ENCODE results near the gene CROCC2.

Gene CROCC2

DNA sequence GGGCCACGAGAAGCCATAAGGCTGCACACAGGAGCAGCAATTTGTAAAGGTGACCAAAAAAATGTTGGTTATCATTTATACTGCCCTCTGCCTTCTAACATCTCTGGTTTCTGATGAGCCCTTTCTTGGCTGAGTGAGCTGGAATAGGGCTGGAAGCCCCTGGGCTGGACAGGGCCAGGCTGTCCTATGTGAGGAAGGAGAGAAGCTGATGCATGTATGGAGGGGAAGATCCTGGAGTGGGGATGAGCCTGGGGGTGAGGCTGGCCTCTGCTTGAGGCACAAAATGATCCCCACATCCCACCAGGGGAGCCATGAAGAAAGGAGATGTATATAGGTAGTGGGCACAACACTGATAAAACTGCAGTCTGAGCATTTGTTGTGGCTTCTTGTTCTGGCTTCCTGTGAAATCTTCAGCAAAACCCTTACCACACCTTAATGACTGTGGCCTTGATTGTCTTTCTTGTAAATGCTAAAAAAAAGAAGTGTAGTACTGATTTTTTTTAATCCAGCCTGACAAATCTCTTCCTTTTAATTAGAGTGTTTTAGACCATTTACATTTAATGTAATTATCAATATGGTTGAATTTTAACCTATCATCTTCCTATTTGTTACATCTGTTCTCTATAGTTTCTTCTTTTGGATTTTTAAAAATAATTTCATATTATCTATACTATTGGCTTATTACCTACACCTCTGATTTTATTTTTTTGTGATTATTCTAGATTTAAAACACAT lies 97.9 kb downstream of the CROCC2 start:
- no peak for DNase-seq

DNA sequence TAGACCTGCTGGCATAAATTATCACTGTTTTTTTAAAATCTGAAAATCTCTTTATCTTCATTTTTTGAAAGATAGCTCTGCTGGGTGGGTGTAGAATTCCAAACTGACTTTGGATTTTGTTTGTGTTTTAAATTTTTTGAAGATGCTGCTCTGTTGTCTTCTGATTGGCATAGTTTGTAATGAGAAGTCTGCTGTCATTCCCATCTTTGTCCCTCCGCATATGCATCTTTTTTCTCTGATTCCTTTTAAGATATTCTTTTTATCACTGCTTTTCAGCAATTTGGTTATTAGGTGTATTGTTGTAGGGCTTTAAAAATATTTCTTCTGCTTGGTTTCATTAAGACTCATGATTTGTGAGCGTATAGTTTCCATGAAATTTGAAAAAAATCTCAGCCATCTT lies 99.4 kb downstream of the CROCC2 start:
- no peak for DNase-seq

DNA sequence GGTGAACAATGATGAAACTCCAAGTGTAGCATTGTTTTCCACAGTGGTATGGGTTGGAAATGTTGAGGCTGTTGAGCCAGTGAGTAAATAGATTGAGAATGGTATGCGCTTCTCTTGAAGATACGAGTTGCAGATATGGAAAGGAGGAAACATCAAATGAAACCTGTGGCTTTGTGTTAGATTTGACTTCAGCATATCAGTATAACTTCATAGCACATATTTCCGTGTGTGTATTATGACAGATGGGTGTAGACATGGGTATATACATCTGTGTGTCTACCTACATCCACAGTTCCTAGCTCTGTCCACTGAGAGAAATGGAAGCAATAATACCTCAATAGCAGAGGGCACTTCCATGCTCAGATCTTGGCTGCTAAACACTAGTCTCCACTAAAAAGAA lies 100.3 kb downstream of the CROCC2 start:
- no peak for DNase-seq

DNA sequence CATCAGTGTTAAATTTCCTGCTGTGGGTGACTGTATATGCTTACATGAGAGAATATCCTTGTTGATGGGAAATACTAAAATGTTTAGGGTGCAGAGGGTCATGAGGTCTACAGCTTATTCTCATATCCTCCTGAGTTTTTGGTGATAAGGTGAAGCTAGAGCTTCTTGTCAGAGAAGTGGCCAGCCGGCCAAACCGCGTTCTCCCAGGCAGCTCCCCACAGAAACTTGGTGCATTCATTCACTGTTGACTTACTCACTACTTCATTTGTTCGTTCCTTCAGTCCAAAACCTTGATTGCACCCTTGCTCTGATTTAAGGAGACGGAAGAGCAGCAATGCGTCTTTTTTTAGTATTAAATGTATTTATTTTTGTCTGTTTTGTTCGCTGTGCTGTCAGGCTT lies 101.0 kb downstream of the CROCC2 start:
- DNase-seq, result no peak

DNA sequence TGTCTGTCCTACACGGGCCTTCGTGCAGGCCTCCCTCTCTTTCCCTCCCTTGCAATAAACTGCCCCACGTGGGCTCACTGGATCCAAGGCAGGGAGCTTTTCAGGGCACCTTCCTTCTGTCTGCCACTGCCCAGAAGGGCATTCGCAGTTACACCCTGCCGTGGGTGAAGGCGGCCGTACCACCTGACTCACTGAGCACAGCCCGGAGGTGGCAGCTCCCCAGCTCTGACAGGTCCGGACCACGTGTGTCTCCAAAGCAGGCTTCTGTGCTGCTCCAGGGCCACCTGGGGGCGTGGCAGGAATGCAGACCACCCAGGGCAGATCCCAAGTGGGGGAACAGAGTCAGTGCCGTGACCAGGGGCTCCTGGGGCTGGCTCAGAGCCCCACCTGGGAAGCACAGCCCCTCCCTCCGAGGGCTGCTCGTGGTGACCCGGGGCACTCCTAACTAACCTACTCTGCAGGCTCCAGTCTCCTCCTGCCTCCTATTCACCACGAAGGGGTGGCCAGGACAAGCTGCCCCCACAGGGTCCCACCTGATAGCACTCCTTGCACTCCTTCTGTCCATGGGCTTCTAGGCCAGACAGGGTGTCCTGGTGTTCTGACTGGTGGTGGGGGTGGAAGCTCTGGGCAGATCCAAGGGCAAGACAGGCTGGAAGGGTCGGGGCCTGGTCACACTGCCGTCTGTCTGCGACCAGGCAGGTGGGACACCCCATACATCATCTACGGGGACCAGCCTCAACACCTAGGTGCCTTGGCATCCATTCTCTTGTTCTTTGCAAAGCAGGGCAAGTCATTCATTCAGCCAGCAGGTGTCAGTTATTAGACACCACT lies 102.0 kb downstream of the CROCC2 start:
- DNase-seq, result no peak

DNA sequence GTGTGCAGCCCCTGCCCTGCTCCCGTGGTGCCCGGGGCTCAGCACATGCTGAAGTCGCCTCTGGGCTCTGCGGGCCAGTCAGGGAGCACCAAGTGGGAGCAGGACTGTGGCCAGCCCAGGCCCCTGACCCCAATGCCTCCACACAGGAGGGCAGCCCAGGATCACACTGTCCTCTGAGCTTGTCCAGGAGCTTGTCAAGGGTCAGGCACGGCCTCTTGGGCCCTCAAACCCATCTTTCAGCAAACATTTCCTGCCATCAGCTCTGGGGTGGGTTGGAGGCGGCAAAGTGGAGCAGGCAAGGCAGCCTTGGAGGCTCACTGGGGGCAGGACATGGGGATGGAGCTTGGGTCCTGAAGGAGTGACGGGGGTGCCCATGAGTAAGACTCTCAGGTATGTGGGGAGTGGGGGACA lies 102.6 kb downstream of the CROCC2 start:
- no peak for DNase-seq

DNA sequence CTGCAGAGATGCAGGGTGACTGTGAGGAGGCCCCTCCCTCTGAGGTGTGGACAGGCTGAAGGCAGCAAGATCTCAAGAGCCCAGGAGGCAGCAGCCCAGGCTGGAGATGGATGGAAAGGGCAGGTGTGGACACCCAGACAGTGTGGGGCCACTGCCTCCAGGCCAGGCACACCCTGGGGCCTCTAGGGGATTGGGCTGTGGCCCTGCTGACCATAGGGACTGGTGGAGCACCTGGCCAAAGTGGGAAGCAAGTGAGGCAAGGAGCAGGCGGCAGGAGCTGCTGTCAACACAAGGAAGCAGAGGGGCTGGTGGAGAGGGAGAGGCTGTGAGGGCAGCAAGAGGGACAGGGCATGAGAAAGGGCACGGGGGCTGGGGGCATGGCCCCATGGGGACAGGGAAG lies 103.1 kb downstream of the CROCC2 start:
- DNase-seq, result no peak

DNA sequence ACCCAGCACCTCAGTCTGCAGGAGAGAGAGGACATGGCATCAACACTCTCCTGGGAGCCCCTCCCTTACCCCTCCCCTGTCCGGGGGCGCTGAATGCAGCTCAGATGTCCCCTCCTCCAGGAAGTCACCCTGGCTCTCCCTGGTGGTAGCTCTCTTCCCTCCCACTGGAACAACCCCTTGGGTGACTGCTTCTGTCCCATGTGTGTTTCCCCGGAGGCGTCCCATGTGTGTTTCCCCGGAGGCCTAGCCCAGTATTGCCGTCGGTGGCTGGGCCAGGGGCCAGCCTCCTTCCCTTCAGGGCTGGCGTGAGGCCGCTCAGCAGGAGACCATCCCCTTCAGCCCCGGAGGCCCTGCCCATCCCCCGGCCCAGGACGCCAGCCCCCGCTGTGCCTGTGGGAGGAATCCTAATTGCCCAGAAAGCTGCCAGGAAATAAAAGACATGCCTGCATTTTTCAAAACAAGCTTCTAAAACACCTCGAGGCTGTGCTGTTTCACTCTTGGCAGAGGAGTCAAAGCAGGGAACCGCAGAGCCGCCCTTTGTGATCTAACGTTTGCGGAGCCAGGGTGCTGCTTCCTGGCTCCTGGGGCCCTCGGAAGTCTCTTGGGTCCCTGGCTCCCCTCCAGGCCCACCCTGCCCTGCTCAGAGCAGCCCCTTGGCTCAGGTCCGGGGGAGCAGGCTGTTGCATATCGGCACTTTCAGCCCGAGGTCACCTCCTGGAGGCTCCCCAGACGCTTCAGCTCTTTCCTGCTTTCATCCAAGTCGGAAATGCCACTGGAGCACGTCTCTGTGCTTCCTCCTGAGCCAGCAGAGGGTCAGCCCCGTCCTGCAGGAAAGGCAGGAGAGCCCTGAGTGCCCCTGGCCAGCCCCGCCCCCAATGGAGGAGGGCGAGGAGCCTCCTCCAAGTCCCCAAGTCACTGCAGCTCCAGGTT lies 103.7 kb downstream of the CROCC2 start:
- DNase-seq, result no peak

DNA sequence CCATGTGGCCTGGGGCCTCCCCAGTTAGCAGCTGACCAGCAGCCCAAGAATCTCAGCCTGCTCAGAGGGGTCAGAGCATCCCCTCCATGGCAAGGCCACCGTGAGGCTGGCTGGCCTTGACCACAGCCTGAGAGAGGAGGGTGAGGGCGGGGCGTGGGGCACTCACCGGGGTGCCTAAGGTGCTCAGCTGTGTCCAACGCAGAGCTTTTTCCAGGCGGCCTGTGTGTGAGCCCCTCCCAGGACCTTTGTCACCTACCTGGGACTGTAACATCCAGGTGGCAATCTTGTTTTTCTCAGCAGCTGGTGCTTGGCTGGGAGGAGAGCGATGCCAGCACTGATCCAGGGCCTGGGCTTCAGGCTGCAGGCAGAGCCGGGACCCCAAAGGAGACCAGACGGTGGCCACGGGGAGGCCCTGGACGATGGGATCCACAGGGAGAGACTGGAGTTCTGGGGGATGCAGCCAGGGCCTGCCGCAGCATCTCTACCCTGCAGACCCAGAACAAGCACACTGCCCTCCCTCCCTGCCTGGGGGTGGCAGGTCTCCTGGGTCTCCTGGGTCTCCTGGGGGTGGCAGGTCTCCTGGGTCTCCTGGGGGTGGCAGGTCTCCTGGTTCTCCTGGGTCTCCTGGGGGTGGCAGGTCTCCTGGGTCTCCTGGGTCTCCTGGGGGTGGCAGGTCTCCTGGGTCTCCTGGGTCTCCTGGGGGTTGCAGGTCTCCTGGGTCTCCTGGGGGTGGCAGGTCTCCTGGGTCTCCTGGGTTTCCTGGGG lies 104.6 kb downstream of the CROCC2 start:
- DNase-seq, result no peak

DNA sequence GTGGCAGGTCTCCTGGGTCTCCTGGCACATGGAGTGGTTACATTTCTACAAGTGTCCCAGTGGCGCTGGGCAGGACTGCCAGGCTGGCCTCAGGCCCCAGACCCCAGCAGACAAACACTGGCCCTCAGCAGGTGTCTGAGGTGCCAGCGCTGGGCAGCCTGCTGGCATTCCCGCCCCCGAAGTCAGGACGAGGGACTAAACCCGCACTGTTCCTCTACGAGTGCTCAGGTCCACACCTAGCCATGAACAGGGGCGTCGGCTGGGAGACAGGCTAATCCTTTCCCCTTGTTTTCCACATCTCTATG lies 105.1 kb downstream of the CROCC2 start:
- no peak for DNase-seq

DNA sequence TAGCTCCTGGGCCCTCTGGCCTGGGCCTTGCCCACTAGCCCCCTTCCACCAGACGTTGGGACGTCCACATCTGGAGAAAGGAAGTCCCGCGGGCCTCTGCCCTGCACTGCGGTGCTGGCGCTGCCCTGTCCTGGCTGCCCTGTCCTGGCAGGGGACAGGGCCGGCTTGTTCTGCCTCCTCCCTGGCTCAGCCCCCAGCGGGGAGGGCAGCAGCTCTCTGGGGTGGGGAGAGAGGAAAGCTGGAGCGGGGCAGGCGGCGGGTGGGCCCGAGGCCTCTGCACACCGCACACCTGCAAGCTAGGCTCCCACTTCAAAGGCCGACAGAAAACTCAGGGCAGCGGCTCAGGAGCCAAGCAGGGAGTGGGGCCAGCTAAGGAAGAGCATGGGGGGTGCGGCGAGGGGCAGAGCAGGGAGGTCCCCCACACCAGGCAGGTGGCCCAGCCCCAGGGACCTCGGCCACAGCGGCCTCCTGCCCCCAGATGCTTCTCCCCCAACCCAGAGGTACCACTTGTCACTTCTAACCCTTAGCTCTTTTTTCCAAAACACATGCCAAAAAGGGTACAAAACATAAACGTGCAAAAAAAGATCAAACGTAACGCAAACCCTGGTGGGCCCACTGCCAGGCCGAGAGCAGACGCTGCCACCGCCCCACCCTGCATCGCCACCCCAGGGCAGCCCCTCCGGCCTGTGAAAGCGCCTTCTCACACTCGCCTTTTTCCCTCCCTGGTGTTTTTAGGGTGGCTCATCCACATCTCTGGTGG lies 105.8 kb downstream of the CROCC2 start:
- DNase-seq, result no peak

DNA sequence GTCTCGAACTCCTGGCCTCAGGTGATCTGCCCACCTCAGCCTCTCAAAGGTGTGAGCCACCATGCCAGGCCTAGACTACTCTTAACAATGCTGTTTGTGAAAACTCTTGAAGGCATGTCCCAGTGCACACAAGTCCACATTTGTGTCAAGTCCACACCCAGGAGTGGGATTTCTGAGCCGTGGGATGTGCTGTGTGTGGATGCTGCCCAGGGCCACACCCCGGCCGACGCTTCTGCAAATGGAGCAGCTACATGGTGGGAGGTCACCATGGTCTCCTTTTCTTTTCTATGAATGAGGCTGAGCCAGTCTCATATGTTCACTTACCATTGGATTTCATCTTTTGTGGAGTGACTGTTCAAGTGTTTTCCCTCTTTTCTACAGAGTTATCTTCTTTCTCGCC lies 108.1 kb downstream of the CROCC2 start:
- no peak for DNase-seq

DNA sequence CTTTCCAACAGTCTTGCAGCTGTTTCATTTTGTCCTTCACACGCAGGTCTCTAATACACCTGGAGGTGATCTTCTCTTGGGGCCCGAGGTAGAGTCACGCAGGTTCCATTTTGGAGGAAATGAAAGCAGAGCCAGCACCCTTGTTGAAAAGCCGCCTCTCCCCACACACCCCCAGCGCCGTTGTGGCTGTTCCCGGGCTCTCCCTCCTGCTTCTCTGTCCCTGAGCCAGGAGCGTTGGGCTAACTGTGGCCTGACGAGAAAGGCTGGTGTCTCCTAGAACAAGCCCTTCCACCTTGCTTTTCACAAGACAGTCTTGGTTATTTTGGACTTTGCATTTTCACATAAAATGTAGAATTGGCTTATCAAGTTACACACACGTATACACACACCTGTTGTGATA lies 108.6 kb downstream of the CROCC2 start:
- no peak for DNase-seq

DNA sequence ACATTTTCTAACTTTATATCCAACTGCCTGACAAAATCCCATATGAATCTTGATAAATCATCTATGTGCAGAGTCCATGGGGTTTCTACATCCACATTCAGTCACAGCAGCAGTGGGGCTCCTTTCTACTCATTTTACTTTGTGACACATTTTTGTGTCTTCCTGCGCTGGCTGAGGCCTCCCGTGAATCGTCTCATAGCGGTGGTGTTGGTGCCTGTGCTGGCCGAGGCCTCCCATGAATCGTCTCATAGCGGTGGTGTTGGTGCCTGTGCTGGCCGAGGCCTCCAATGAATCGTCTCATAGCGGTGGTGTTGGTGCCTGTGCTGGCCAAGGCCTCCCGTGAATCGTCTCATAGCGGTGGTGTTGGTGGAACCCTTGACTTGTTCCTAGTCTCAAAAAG lies 109.3 kb downstream of the CROCC2 start:
- no peak for DNase-seq

DNA sequence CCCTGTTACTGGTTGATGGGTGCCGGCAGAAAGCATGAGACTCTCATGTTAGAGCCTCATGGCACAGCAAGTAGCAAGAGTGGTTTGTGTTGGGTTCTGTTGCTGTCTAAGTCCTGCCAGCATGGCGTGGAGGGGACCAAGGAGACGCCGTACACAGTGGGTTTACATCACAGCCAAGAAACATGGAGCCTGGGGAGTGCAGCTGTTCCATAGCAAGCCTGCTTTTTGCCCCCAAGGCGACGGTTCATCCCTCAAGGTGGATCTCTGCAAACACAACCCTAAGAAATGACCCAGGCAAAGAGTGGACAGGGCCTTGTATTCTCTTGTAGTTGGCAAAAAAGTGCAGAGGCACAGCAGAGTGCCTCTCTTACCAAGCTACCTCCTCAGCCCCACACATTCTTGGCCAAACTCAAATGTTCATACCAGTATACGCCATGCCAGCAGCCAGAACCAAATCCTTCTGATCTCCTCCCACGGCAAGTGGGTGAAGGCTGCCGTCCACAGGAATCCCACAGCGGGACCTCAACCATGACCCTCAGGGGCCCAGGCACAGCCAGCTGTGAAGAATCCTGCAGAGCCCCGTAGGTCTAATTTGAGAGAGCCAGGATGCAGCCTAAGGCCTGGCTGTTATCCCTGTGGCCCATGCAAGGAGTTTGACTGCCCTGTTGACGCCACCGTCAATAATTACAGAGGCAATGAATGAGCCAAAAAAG lies 111.2 kb downstream of the CROCC2 start:
- no peak for DNase-seq

DNA sequence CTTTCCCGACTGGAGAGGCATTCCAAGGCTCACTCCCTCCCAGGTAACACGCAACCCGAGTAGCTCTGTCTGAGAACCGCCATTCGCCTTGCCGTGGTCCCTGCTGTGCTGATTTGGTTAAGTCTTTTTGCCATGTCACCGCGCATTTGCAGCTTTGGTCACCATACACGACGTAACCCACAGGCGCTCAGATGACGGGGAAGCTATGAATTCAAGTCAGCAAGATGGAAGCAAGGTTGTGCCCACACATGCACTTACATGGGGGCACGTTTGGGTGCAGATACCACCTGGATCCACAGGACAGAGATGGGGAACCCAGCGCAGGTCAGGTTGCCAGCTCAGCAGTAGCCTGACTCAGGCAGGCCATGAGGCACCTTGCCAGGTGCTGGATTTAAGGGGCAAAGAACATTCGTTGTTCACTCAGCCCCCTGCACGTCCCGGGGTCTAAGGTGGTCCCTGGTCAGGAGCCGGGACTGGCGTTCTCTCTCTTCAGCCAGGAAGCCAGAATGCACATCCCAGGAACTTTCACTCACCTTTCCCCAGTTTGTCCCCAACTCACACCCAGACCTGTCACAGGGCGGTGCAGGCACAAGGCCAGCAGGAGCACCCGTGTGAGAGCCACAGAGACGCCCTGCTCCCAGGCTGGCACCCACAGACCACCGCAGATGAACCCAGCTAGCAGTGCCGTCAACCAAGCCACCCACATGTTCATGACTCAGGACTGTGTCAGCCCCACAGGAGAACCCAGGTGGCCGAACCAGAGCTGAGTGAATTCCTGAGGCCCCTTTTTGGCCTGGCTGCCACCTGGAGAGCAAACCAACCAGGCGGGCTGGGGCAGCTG lies 112.1 kb downstream of the CROCC2 start:
- DNase-seq, result no peak

DNA sequence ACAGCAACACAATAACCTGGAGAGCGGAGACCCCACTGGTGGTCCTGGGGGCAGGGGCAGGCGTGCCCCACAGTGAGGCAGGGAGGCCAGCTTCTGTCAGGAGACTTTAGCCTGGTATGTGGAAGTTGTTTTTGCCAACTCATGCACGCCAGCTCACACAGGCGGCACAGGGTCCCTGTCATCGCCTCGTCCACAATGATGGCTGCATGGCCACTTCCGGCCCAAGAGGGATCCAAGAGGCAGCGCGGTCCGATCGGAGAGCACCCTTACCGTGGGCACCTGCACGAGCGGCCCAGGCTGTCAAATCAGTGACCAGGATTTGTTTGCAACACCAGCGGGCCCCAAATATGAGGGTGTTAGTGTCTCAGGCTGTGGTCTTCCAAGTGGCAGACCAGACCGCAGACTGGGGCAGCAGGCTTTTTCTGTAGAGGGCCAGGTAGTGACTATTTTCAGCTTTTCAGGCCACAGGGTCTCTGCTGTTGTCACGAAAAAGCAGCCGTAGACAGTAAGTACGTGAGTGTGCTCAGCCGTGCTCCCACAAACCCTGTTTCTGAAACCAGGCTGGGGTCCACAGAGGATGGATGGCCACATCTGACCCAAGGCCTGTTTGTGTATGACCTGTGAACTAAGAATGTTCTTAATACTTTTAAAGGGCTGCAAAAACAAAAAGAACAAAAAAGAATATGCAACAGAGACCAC lies 113.5 kb downstream of the CROCC2 start:
- DNase-seq, result no peak

DNA sequence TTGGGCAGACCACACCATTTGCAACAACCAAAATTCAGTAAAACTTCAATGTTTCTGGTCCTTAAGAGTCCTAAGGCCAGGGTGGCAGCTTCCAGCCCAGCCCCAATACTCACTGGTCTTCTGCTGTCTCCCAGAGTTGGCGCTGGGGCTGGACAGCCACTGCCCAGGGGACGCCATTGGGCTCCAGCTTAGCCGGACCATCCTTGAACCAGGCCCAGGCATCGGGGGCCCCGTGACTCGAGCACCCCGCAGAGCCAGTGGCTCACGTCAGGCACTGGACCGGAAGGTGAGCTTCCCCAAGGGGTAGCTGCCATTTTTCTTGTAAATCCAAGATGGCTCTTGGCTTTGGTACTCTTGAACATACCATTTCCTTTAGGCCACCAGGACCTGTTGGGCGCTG lies 114.1 kb downstream of the CROCC2 start:
- DNase-seq, result no peak

DNA sequence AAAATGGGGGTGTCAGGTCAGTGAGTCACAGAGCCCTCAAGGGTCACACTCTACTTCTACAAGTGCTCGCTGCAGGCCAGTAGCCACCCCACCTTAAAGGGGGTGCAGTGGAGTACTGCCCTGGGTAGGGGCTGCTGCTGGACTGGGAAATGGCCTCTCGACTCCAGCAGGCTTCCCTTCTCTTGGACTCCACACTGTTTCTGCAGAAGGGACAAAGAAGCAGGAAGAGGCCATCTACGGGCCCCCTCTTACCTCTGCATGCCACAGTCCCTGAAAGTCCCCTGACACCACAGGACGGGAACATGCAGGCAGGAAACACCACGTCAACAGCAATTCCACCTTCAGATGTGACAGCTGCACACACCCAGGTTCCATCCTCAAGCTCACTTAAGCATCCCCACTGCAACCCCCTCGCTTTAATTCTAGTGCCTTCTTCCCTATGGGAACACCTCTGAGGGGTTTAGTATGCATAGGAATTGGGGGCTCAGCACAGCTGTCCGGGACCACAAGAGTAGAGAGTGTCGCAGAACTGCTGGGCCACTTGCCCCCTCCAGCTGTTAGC lies 114.6 kb downstream of the CROCC2 start:
- DNase-seq, result no peak
